OCI-LY1 (cell line): ENCODE data around the gene KCNA2.

Experiments used
- CTCF ChIP-seq: fragments of 200-600 bp; sonication (generic), shearing (Covaris generic); IDR thresholded peaks from 2 replicates; pipeline ENCODE4 v1.5.1; 2017; ENCODE audit warnings: mild to moderate bottlenecking, antibody characterized with exemption, low read length, moderate library complexity, mixed read lengths
- EZH2 ChIP-seq: fragments of 200-600 bp; sonication (generic), shearing (Covaris generic); IDR thresholded peaks from 2 replicates; pipeline ENCODE4 v1.8.0; 2017; ENCODE audit warnings: borderline replicate concordance, mixed run types, mild to moderate bottlenecking, antibody characterized with exemption, low read length, moderate library complexity, mixed read lengths

GRCh38 chr1:110634086-110634454 is 27.9 kb upstream of the KCNA2 start:
- TF ChIP-seq EZH2, result no peak
- TF ChIP-seq CTCF, result no peak
